Fibroblast of skin of back (primary cell): ENCODE results near the gene ROPN1. TPM values are rescaled to one million over a fixed set of nuclear protein-coding genes. Genes with fewer than 3 reads are reported as not detected.
"Not testable (repeated sequence)": the region's sequence is repeated elsewhere in the genome, so short reads cannot be mapped to it uniquely, and the experiment has no call there.

Source experiments
- DNase-seq: peaks from one replicate; pipeline ENCODE4 v3.0.0-alpha.2; 2013
- polyA plus RNA-seq, 2 experiments: library from polyadenylated mRNA; unstranded; fragments of 120-200 nt; gene quantifications; one replicate each; pipeline ENCODE4 v1.2.1, GENCODE V29; 2013; ENCODE audit not compliant: insufficient read length in 2 of 2

Gene ROPN1
- not detected for polyA plus RNA-seq (2013, experiment 1 of 2; ENCODE audit: insufficient read length)
- polyA plus RNA-seq (2013, experiment 2 of 2; ENCODE audit: insufficient read length): not detected

GRCh38 chr3:123991730-123992588 is at the start of gene ROPN1:
ROPN1 (minus strand) TSS chr3:123992124; CDS start chr3:123980481, 11,643 bp downstream.
- not testable (repeated sequence) for DNase-seq

- no peak for DNase-seq
Measured at GRCh38 chr3:124041553-124041952, 49.6 kb upstream of the ROPN1 start.

GRCh38 chr3:124037326-124037725 is 45.4 kb upstream of the ROPN1 start:
- peak; percentile 39 for DNase-seq

GRCh38 chr3:124036214-124036613 is 44.3 kb upstream of the ROPN1 start:
- not testable (repeated sequence) for DNase-seq

GRCh38 chr3:124035463-124036121 is 43.7 kb upstream of the ROPN1 start:
- DNase-seq: no peak

- no peak for DNase-seq
Measured at GRCh38 chr3:124034844-124035152, 42.9 kb upstream of the ROPN1 start.

GRCh38 chr3:124034016-124034843 is 42.3 kb upstream of the ROPN1 start:
- peak; percentile 27 for DNase-seq

GRCh38 chr3:124033360-124034015 is 41.6 kb upstream of the ROPN1 start, which contains the start of gene KALRN:
KALRN (plus strand) TSS chr3:124033369.
- peak; percentile 31 for DNase-seq

GRCh38 chr3:124032881-124033359 is 41.0 kb upstream of the ROPN1 start:
- peak; percentile 87 for DNase-seq

GRCh38 chr3:124032311-124032880 is 40.5 kb upstream of the ROPN1 start:
- peak; percentile 44 for DNase-seq

GRCh38 chr3:124026516-124026915 is 34.6 kb upstream of the ROPN1 start:
- DNase-seq: no peak

- DNase-seq: not testable (repeated sequence)
Measured at GRCh38 chr3:124023531-124023930, 31.6 kb upstream of the ROPN1 start.

- no peak for DNase-seq
Measured at GRCh38 chr3:124019291-124019690, 27.4 kb upstream of the ROPN1 start.

GRCh38 chr3:124017502-124017901 is 25.6 kb upstream of the ROPN1 start:
- not testable (repeated sequence) for DNase-seq

GRCh38 chr3:124016483-124016882 is 24.6 kb upstream of the ROPN1 start:
- DNase-seq: peak; percentile 41

- DNase-seq: no peak
Measured at GRCh38 chr3:124014366-124014942, 22.5 kb upstream of the ROPN1 start.

GRCh38 chr3:124008321-124008720 is 16.4 kb upstream of the ROPN1 start:
- DNase-seq: peak; percentile 19

GRCh38 chr3:124007186-124007585 is 15.3 kb upstream of the ROPN1 start:
- peak; percentile 49 for DNase-seq

GRCh38 chr3:124002405-124003079 is 10.6 kb upstream of the ROPN1 start:
- DNase-seq: not testable (repeated sequence)

- DNase-seq: not testable (repeated sequence)
Measured at GRCh38 chr3:124001366-124001765, 9.4 kb upstream of the ROPN1 start.

GRCh38 chr3:123997543-123997942 is 5.6 kb upstream of the ROPN1 start:
- DNase-seq: peak; percentile 40
